ENCODE results near the gene LGR5.

The LGR5 gene

GRCh38 chr12:71594214-71594948, 154.8 kb downstream of the LGR5 start:
- DNase-seq (ENCODE audit: low spot score): no peak

- DNase-seq (ENCODE audit: low spot score): no peak
Observed at GRCh38 chr12:71599210-71599609, 159.6 kb downstream of the LGR5 start.

GRCh38 chr12:71601546-71601945, 161.9 kb downstream of the LGR5 start:
- DNase-seq (ENCODE audit: low spot score): no peak

- peak; percentile 13 for DNase-seq (ENCODE audit: low spot score)
Observed at GRCh38 chr12:71602761-71603577, 163.4 kb downstream of the LGR5 start.

GRCh38 chr12:71605039-71605438, 165.4 kb downstream of the LGR5 start:
- no peak for DNase-seq (ENCODE audit: low spot score)

- DNase-seq (ENCODE audit: low spot score): peak; percentile 75
Observed at GRCh38 chr12:71607494-71608330, 168.1 kb downstream of the LGR5 start.

- no peak for DNase-seq (ENCODE audit: low spot score)
Observed at GRCh38 chr12:71610031-71610795, 170.6 kb downstream of the LGR5 start.

GRCh38 chr12:71621938-71622337, 182.3 kb downstream of the LGR5 start:
- DNase-seq (ENCODE audit: low spot score): no peak

GRCh38 chr12:71625476-71625875, 185.9 kb downstream of the LGR5 start:
- no peak for DNase-seq (ENCODE audit: low spot score)

GRCh38 chr12:71626098-71626497, 186.5 kb downstream of the LGR5 start:
- no peak for DNase-seq (ENCODE audit: low spot score)

GRCh38 chr12:71626768-71627167, 187.2 kb downstream of the LGR5 start:
- no peak for DNase-seq (ENCODE audit: low spot score)

GRCh38 chr12:71627438-71628002, 187.9 kb downstream of the LGR5 start:
- DNase-seq (ENCODE audit: low spot score): no peak
